HepG2 (cell line): ENCODE measurements around the gene FAM83E. TPM values are rescaled to one million over a fixed set of nuclear protein-coding genes. Genes with fewer than 3 reads are reported as not detected.

ENCODE experiments used
- KDM2A ChIP-seq: sonication (generic); formaldehyde crosslinking; IDR thresholded peaks from 2 replicates; pipeline ENCODE4 v1.4.0; 2020; ENCODE audit warnings: low read depth, missing genetic modification reagents, borderline replicate concordance
- REPIN1 ChIP-seq: sonication (generic); formaldehyde crosslinking; IDR thresholded peaks from 2 replicates; pipeline ENCODE4 v1.8.0; 2022; ENCODE audit warnings: missing genetic modification reagents, low read depth, mild to moderate bottlenecking, borderline replicate concordance
- SSRP1 ChIP-seq: IDR thresholded peaks from 2 replicates; pipeline ENCODE4 v1.6.1; 2016; ENCODE audit warnings: control low read depth
- SUZ12 ChIP-seq: fragments of 150-350 bp; IDR thresholded peaks from 2 replicates; pipeline ENCODE4 v1.6.1; 2014; ENCODE audit warnings: low read depth, low read length
- ZBTB25 ChIP-seq: IDR thresholded peaks from 2 replicates; pipeline ENCODE4 v1.6.1; 2018; ENCODE audit warnings: missing genetic modification reagents
- ZNF609 ChIP-seq: sonication (generic); formaldehyde crosslinking; IDR thresholded peaks from 2 replicates; pipeline ENCODE4 v1.4.0; 2020; ENCODE audit warnings: mild to moderate bottlenecking, missing genetic modification reagents, borderline replicate concordance
- ZNF639 ChIP-seq: conservative IDR thresholded peaks from 2 replicates; pipeline ENCODE4 v1.6.1; 2018; ENCODE audit warnings: missing genetic modification reagents
- polyA plus RNA-seq, 8 experiments: library from polyadenylated mRNA; depleted of rRNA in 3 of 8; stranded (reverse) in 7 of 8; unstranded in 1 of 8; fragments of >200 nt; fragmentation: Illumina TruSeq in 4 of 8; extraction: Trizol in 4 of 8; gene quantifications; 2 replicates each; pipeline versions ENCODE4 v1.2.1 to v1.2.3, GENCODE V29; 2011 to 2016; ENCODE audit warnings: low read depth in 4 of 8, missing spikeins in 1 of 8, mixed read lengths in 1 of 8; ENCODE audit not compliant: insufficient read depth in 1 of 8
- total RNA-seq, 5 experiments: library from RNA; depleted of rRNA; stranded (reverse); fragments of >200 nt; fragmentation: Illumina TruSeq; extraction: Trizol; gene quantifications; 2 replicates each; pipeline ENCODE4 v1.2.3, GENCODE V29; 2016; ENCODE audit warnings: low read depth in 1 of 5

Gene FAM83E
- total and polyA plus RNA-seq, 2 of the 13 experiments (the other 11 are each of a cell fraction or from before 2014, with no cell fraction given): 0.18 to 0.60 TPM

- TF ChIP-seq ZNF609 (CRISPR knock-in tag): no peak
- TF ChIP-seq ZBTB25 (CRISPR knock-in tag): 0 out of 2 replicates have a peak, but pooled peaks have one; percentile 38
- 0 out of 2 replicates have a peak, but pooled peaks have one; percentile 44 for TF ChIP-seq SSRP1 (CRISPR knock-in tag)
- TF ChIP-seq ZNF639: no peak
- peak; percentile 25; the same call in 1 of the 2 replicates for TF ChIP-seq REPIN1 (CRISPR knock-in tag)
- peak; percentile 70; the same call in 1 of the 2 replicates for TF ChIP-seq KDM2A
- TF ChIP-seq SUZ12: no peak
Observed at GRCh38 chr19:48646001-48646721, 31.3 kb upstream of the FAM83E start, which contains the start of gene CA11 (continued).
